GM12873 (cell line): ENCODE measurements around the gene HAND1.

Experiments
- CTCF ChIP-seq: IDR thresholded peaks from 2 replicates; pipeline ENCODE4 v1.5.1; 2012; ENCODE audit warnings: low read depth, mild to moderate bottlenecking, moderate library complexity, low read length, control low read depth; ENCODE audit not compliant: insufficient read depth; ENCODE audit errors: missing control alignments

The HAND1 gene

GRCh38 chr5:154447089-154447725, 30.8 kb downstream of the HAND1 start:
- TF ChIP-seq CTCF: no peak

DNA sequence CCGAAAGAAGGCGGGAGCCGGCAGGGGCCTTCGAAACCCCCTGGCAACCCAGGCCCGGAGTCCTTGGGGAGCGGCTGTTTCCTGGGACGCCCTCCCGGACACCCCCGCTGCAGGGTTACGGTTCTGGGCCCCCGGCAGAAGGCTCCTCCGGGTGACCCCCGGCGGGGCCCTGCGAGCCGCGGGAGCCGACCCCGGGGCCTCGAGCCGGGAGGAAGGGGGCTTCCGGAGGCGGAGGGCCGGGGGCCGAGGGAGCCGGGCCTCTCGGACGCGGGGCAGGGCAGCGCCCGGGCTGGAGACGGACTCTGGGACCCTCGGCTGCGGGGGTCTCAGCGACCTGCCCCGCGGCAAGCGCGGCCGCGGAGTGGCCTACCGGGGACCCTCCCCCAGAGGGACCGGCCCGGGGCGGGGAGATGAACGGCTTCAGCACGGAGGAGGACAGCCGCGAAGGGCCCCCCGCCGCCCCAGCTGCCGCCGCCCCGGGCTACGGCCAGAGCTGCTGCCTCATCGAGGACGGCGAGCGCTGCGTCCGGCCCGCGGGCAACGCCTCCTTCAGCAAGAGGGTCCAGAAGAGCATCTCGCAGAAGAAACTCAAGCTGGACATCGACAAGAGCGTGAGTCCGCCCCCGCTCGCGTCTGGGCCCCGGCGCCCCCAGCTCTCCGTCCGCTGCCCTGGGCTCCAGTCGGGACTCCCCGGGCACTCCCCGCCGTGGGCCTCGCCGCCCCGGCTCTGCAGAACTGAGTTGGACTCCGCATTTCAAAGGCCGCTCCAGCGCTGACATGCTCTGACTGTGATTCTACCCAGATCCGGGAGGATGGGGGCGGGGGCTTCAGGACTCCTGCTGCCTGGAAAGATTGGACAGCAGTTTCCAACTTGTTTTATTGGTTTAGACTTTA, 31.6 kb downstream of the HAND1 start:
- TF ChIP-seq CTCF: no peak

DNA sequence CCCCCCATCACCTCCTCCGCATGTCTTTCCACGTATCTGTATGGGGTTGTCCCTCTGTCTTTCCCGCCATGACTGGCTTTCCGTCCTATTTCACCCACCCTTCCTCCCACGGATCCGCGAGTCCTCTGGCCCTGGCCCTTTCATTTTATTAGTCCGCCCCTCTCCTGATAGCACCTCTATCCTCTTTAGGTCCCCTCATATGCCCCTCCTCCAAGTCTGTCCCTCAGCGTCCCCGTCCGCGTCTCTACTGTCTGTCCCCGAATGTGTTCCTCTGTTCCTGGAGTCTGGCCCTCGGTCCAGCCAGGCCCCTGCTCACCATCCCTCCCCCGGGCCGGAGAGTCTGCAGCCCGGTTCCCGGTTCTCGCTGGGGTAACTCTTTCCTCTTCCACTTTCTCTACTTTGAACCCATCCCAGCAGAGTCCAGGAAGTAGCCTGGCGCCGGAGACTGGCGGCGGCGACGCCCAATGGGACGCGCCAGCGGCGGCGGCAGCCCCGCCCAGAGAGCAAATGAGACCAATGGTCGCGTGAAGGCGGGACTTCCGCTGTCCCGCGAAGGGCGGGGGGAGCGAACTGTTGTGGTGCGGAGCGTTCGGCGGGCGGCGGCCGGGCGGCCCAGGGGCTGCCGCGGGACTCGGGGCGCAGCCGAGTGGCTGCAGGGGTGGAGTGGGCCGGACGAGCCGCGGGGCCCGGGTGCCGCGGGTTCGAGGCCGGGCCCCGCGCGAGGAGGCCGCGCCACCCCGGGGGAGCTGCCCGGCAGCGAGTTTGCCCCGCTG, 32.4 kb downstream of the HAND1 start, which contains the start of gene SAP30L:
SAP30L (plus strand) TSS at position 576 of the 773 bp plus-strand sequence. CDS start 608 bp downstream, outside the sequence.
- no peak for TF ChIP-seq CTCF

DNA sequence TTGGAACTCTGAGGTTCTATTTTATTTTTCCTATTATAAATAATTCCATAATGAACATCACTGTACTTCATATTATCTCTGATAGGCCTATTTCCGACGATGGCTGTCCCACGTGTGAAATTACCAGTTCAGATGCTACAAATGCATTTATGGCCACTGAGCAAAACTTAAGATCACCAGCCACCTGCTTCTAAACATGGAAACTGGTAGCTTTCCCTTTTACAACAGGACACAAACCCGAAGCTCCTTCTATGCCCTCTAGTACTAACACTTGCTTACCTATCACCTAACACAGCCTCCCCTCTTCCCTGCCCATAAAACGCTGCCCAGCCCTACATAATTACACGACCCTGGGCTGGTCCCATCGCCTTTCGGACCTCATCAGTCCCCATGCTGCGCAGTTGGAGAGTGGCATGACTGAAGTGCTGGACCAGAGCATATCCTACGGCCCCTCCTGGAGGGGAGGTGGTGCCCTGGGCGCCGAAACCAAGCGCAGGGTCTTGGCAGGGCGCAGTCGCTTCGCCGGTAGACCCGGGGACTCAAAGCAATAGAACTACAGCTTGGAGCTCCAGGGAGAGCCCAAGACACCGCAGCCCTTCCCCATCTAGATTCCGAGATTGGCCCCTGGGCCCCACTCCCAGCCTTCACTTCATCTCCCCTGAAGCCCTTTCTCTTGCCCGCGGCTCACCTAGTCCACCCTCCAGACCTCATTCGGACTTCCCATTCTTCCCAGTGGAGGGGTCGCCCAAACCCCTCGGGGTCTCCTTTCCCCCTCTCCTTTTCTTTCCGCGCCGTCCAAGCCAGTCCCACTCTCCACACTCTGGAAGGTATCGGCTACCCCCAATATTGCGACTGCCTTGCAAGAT, 33.2 kb downstream of the HAND1 start:
- TF ChIP-seq CTCF: no peak

DNA sequence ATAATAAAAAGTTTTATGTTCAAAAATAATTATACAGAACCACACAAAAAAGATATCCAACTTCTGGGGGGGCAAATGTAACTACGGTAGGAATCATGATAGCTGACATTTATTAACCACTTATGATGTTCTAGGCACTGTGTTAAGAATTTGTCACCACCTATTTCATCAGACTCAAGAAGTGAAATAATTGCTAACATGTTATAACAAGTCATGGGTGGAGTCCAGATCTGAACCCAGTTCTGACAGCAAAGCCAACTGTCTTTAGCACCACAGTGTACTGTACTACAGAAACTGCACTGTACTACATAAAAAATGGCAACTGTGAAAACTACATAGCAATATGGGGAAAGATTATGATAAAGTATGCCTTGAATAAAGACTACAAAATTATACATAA, 35.2 kb downstream of the HAND1 start:
- TF ChIP-seq CTCF: no peak

DNA sequence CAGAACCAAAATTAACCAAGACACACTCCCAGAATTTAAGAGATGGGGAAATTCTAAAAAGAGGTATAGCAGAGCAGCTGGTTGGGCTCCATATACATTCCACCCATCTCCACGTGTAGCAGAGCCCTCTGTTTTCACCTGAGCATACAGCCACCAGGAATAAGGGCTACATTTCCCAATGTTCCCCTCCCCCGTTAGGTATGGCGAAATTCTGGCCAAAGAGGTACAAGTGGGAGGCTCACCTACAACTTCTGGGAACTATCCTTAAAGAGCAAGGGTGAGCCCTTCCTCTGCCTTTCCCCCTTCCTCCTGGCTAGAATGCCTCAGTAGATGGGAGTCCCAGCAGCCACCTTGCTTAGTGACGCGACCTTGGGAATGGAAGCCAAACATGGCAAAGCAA, 37.5 kb downstream of the HAND1 start:
- TF ChIP-seq CTCF: no peak
